ENCODE data around the gene SMARCA2.

- TF ChIP-seq, protein P1, sequence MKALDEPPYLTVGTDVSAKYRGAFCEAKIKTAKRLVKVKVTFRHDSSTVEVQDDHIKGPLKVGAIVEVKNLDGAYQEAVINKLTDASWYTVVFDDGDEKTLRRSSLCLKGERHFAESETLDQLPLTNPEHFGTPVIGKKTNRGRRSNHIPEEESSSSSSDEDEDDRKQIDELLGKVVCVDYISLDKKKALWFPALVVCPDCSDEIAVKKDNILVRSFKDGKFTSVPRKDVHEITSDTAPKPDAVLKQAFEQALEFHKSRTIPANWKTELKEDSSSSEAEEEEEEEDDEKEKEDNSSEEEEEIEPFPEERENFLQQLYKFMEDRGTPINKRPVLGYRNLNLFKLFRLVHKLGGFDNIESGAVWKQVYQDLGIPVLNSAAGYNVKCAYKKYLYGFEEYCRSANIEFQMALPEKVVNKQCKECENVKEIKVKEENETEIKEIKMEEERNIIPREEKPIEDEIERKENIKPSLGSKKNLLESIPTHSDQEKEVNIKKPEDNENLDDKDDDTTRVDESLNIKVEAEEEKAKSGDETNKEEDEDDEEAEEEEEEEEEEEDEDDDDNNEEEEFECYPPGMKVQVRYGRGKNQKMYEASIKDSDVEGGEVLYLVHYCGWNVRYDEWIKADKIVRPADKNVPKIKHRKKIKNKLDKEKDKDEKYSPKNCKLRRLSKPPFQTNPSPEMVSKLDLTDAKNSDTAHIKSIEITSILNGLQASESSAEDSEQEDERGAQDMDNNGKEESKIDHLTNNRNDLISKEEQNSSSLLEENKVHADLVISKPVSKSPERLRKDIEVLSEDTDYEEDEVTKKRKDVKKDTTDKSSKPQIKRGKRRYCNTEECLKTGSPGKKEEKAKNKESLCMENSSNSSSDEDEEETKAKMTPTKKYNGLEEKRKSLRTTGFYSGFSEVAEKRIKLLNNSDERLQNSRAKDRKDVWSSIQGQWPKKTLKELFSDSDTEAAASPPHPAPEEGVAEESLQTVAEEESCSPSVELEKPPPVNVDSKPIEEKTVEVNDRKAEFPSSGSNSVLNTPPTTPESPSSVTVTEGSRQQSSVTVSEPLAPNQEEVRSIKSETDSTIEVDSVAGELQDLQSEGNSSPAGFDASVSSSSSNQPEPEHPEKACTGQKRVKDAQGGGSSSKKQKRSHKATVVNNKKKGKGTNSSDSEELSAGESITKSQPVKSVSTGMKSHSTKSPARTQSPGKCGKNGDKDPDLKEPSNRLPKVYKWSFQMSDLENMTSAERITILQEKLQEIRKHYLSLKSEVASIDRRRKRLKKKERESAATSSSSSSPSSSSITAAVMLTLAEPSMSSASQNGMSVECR (CRISPR knock-in tag; IDR thresholded peaks at IDR 0.05), result no peak
- TF ChIP-seq POLR2A (conservative IDR thresholded peaks at IDR 0.05) (no peak), NR1H2 (CRISPR knock-in tag; IDR thresholded peaks at IDR 0.05) (no peak), ARNT (IDR thresholded peaks at IDR 0.05) (no peak), ZNF224 (CRISPR knock-in tag; IDR thresholded peaks at IDR 0.05) (no peak), NCOR1 (IDR thresholded peaks at IDR 0.05) (no peak)
- TF ChIP-seq, protein P2, sequence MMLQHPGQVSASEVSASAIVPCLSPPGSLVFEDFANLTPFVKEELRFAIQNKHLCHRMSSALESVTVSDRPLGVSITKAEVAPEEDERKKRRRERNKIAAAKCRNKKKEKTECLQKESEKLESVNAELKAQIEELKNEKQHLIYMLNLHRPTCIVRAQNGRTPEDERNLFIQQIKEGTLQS (IDR thresholded peaks at IDR 0.05), result no peak
- TF ChIP-seq, protein P2 (CRISPR knock-in tag; conservative IDR thresholded peaks at IDR 0.05), result no peak
Measured at GRCh38 chr9:2053883-2054845, 39.0 kb downstream of the SMARCA2 start.

Data from K562 (cell line).